DND-41 (cell line): ENCODE results near the gene THUMPD2.

Source experiments
- EZH2 ChIP-seq: IDR thresholded peaks from 3 replicates; pipeline ENCODE4 v1.6.1; 2012; ENCODE audit warnings: borderline replicate concordance, low read depth, mild to moderate bottlenecking, moderate library complexity, low read length, inconsistent platforms; ENCODE audit not compliant: severe bottlenecking
- TF ChIP-seq, protein P1 (sequence below): IDR thresholded peaks from 2 replicates; pipeline ENCODE4 v1.5.1; 2012; ENCODE audit warnings: borderline replicate concordance, low read length, moderate library complexity, mild to moderate bottlenecking; ENCODE audit not compliant: poor library complexity, severe bottlenecking; ENCODE audit errors: extremely low read depth

DNA sequence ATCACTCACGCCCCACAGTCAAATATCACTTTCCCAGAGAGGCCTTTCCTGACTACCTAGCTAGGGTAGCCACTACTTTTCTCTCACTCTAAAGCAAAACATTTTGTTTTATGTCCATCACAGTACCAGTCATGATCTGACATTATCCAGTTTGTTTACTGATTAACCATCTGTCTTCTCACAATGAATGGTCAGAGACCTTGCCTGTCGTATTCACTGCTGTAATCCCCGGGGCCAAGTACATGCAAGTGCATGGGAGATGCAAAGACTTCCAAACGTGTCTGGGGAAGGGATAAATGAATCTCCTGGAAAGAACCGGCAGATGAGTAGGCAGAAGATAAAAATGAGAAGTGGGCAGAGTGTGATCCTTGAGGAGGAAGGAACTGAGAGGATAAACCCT lies 39.7 kb downstream of the THUMPD2 start:
- TF ChIP-seq, protein P1, sequence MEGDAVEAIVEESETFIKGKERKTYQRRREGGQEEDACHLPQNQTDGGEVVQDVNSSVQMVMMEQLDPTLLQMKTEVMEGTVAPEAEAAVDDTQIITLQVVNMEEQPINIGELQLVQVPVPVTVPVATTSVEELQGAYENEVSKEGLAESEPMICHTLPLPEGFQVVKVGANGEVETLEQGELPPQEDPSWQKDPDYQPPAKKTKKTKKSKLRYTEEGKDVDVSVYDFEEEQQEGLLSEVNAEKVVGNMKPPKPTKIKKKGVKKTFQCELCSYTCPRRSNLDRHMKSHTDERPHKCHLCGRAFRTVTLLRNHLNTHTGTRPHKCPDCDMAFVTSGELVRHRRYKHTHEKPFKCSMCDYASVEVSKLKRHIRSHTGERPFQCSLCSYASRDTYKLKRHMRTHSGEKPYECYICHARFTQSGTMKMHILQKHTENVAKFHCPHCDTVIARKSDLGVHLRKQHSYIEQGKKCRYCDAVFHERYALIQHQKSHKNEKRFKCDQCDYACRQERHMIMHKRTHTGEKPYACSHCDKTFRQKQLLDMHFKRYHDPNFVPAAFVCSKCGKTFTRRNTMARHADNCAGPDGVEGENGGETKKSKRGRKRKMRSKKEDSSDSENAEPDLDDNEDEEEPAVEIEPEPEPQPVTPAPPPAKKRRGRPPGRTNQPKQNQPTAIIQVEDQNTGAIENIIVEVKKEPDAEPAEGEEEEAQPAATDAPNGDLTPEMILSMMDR: no peak
- TF ChIP-seq EZH2: no peak
